ENCODE measurements around the gene EPB41L2. TPM values are rescaled to one million over a fixed set of nuclear protein-coding genes. Genes with fewer than 3 reads are reported as not detected.

The EPB41L2 gene
- total RNA-seq, 4 donors from 2014 or later, result 45.3 to 102 (median 61.9) TPM

GRCh38 chr6:131054392-131055250 is 8.4 kb downstream of the EPB41L2 start:
- no peak for DNase-seq
- 96 to 98% methylated on average over 5 to 6 of the region's 6 CpGs for WGBS, 2 donors (ENCODE audit: low coverage in 1 of 2)
- H3K9me3 ChIP-seq, result peaks cover 22 to 28% of the 10 kb centered on the region in 2 donors
- TF ChIP-seq POLR2A (IDR thresholded peaks at IDR 0.05), result no peak
- no peak for TF ChIP-seq EP300 (IDR thresholded peaks at IDR 0.05; ENCODE audit: low read depth)
- TF ChIP-seq CTCF (IDR thresholded peaks at IDR 0.05), result no peak
- TF ChIP-seq POLR2AphosphoS5 (IDR thresholded peaks at IDR 0.05), result no peak
- H3K4me1 ChIP-seq, result no peaks in the 10 kb centered on the region
- H3K27me3 ChIP-seq, result no peaks in the 10 kb centered on the region
- no peak overlapping the region for H3K4me3 ChIP-seq
- intact Hi-C loops (cut with DNase I; ENCODE audit: low total_unique reads) (no loop called here), in situ Hi-C loops (cut with MboI; ENCODE audit: low pct_ligation_motif_present in 1 of 4, low pct_unique_long_range_greater_than_20kb in 1 of 4, low sequenced_read_pairs in 3 of 4) (no loop called here)
- no peak overlapping the region for H3K27ac ChIP-seq
- H3K36me3 ChIP-seq, result peaks cover 0 to 14% (median 5%) of the 10 kb centered on the region in 4 donors

- in situ Hi-C loops (cut with MboI; ENCODE audit: low pct_ligation_motif_present in 1 of 4, low pct_unique_long_range_greater_than_20kb in 1 of 4, low sequenced_read_pairs in 3 of 4), result no loop called here
- Histone ChIP-seq H3K4me3 (no peak overlapping the region), H3K27me3 (no peaks in the 10 kb centered on the region), H3K36me3 (peaks cover 0 to 14% (median 5%) of the 10 kb centered on the region in 4 donors), H3K4me1 (no peaks in the 10 kb centered on the region), H3K9me3 (peaks cover 22 to 28% of the 10 kb centered on the region in 2 donors), H3K27ac (no peak overlapping the region)
- 95 to 97% methylated on average over 6 to 11 of the region's 11 CpGs for WGBS, 2 donors (ENCODE audit: low coverage in 1 of 2)
- DNase-seq, result no peak
- intact Hi-C loops (cut with DNase I; ENCODE audit: low total_unique reads), result no loop called here
- no peak for TF ChIP-seq POLR2AphosphoS5 (IDR thresholded peaks at IDR 0.05)
- no peak for TF ChIP-seq EP300 (IDR thresholded peaks at IDR 0.05; ENCODE audit: low read depth)
- no peak for TF ChIP-seq CTCF (IDR thresholded peaks at IDR 0.05)
- TF ChIP-seq POLR2A (IDR thresholded peaks at IDR 0.05), result no peak
These were observed 9.4 kb downstream of the EPB41L2 start for GRCh38 chr6:131053546-131054240.

DNA sequence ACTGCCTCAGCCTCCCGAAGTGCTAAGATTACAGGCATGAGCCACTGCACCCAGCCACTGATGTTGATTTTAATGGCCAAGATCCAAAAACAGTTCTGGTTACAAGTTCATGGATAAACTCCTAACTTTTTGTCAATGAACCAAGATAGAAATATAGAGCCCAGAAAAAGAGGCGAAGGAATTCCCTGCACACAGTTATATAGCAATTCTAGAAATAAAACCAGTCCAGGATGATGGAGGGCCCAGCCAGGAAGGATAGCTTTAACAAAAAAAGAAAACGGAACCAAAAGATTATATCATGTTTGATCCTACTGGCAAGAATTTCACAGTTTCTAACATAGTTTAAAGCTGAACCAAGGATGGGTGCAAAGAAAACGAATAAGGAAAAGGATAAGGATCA is 10.9 kb downstream of the EPB41L2 start:
- Histone ChIP-seq H3K4me1 (no peaks in the 10 kb centered on the region), H3K27ac (no peak overlapping the region), H3K27me3 (no peaks in the 10 kb centered on the region), H3K36me3 (peaks cover 0 to 14% (median 5%) of the 10 kb centered on the region in 4 donors), H3K9me3 (peaks cover 22 to 28% of the 10 kb centered on the region in 2 donors), H3K4me3 (no peak overlapping the region)
- intact Hi-C loops (cut with DNase I; ENCODE audit: low total_unique reads) (no loop called here), in situ Hi-C loops (cut with MboI; ENCODE audit: low pct_ligation_motif_present in 1 of 4, low pct_unique_long_range_greater_than_20kb in 1 of 4, low sequenced_read_pairs in 3 of 4) (no loop called here)
- TF ChIP-seq POLR2A (IDR thresholded peaks at IDR 0.05) (no peak), EP300 (IDR thresholded peaks at IDR 0.05; ENCODE audit: low read depth) (no peak), POLR2AphosphoS5 (IDR thresholded peaks at IDR 0.05) (no peak), CTCF (IDR thresholded peaks at IDR 0.05) (no peak)
- no peak for DNase-seq
- WGBS, 2 donors (ENCODE audit: low coverage in 1 of 2), result 81 to 88% methylated on average over 3 to 4 of the region's 4 CpGs

GRCh38 chr6:131051341-131051740 is 11.7 kb downstream of the EPB41L2 start:
- Histone ChIP-seq H3K4me1 (no peaks in the 10 kb centered on the region), H3K4me3 (no peak overlapping the region), H3K27ac (no peak overlapping the region), H3K36me3 (peaks cover 0 to 14% (median 5%) of the 10 kb centered on the region in 4 donors), H3K9me3 (peaks cover 22 to 28% of the 10 kb centered on the region in 2 donors), H3K27me3 (no peaks in the 10 kb centered on the region)
- in situ Hi-C loops (cut with MboI; ENCODE audit: low pct_ligation_motif_present in 1 of 4, low pct_unique_long_range_greater_than_20kb in 1 of 4, low sequenced_read_pairs in 3 of 4) (no loop called here), intact Hi-C loops (cut with DNase I; ENCODE audit: low total_unique reads) (no loop called here)
- WGBS, 2 donors (ENCODE audit: low coverage in 1 of 2), result 88 to 89% methylated on average over 1 of the region's 1 CpG
- DNase-seq, result no peak
- TF ChIP-seq EP300 (IDR thresholded peaks at IDR 0.05; ENCODE audit: low read depth), result no peak
- no peak for TF ChIP-seq POLR2AphosphoS5 (IDR thresholded peaks at IDR 0.05)
- TF ChIP-seq POLR2A (IDR thresholded peaks at IDR 0.05), result no peak
- TF ChIP-seq CTCF (IDR thresholded peaks at IDR 0.05), result no peak
